HL-60 (cell line): ENCODE results near the gene SPEN.

ENCODE experiments used
- GABPA ChIP-seq: IDR thresholded peaks from 2 replicates; pipeline ENCODE4 v1.6.1; 2012; ENCODE audit warnings: low read depth
- REST ChIP-seq: IDR thresholded peaks from 2 replicates; pipeline ENCODE4 v1.6.1; 2012; ENCODE audit warnings: low read depth; ENCODE audit not compliant: insufficient replicate concordance

- no peak for TF ChIP-seq GABPA
- no peak for TF ChIP-seq REST
Measured at GRCh38 chr1:15838721-15839120, 8.8 kb upstream of the SPEN start.
